Measurements from ENCODE around the gene TCTN2. TPM values are rescaled to one million over a fixed set of nuclear protein-coding genes. Genes with fewer than 3 reads are reported as not detected.

Gene TCTN2
- total RNA-seq, 1 donor from 2014 or later, result 6.6 TPM

DNA sequence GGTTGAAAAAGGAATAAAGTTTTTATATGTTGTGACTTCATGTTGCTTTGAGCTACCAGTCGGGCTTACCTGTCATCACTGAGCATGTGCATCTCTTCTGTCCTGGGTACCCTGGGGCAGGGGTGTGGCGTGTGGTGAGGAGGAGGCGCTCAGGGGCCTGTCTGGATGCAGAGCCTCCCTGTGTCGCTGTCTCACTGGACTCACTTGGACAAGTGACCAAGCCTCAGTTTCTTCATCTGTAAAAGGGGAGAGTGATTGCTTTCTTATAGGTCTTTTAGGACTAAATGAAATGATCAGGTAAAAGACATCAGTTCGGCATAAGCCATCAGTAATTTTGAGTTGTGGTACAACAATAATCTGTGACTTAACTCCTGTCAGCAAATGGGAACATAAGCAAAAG lies 63.4 kb downstream of the TCTN2 start:
- DNase-seq (ENCODE audit: low spot score), result peak; percentile 39

DNA sequence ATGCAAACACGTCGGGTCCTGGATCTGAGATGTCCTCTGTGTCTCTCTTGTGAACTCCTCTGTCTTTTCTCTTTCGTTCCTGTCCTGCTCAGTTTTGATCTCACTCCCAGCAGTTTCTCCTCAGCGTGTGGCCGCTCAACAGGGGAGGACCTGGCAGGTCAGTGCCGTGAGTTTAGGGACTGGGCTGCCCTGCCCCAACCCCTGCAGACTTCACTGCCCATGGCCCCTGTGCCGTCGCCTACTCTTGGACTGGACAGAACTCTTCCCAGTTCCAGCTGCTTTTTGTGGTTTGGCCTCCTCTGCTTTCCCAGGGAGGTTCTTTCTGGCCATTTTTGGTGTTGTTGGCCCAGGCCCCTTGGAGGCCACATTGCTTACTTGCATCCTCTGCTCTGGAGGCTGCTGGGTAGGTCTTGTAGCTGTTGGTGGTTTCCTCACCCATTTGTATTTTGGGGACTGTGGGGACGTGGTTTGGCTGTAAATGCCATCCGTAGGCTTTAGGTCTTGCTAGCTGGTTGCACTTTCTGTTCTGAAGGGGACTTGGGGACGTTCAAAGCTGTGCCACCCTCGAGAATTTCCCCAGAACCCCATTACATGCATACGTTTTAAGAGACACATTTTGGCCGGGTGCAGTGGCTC lies 71.1 kb downstream of the TCTN2 start:
- DNase-seq (ENCODE audit: low spot score), result no peak

DNA sequence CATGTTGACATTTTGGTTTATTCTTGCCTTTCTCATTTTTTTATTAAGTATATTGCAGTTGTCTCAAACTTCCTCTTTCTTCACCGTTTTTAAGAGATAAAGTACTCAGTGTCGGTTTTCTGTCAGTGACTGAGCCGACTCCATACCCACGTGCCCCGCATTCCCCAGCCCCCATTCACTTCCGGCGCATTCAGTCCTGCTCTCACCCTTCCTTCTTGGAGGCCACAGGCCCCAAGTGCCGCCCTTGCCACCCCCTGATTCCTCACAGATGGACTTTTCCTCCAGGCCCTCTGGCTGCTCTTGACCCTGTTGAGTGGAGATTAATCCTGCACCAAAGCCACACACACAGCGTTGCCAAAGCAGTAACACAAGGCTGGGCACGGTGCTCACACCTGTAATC lies 72.1 kb downstream of the TCTN2 start:
- DNase-seq (ENCODE audit: low spot score), result no peak

DNA sequence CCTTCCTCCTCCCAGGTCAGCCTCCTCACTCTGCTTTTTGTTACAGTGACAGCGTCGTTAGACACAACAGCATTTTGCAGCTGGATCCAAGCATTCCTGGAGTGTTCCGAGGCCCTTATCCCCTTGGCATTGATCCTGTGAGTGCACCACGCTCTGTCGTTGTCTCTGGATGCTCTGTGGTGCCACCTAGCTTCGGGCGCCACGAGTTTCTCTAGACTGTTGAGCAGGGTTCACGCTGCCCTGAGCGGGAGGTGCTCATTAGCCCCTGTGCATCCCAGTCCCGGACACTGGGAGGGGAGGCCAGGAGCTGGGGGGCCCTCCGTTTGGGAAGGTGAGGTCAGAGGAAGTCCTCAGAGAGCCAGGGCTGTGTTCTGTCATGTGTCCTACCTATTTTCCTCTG lies 73.9 kb downstream of the TCTN2 start:
- DNase-seq (ENCODE audit: low spot score), result no peak

DNA sequence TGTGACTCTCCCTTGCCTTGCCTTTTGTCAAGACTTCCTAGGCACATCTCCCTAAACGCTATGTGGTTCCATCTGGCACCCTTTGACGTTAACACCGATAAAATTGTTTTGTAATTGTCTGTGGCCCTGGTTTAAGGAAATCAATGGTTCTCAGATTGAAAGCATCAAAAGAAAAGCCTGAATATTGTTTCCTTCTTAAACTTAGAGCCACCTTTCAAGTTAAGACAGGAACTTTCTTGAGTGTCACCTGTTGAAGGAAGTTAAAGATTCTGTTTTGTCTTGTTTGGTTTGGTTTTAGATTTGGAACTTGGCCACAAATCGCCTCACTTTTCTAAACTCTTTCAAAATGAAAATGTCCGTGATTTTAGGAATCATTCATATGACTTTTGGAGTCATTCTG lies 76.4 kb downstream of the TCTN2 start:
- no peak for DNase-seq (ENCODE audit: low spot score)

DNA sequence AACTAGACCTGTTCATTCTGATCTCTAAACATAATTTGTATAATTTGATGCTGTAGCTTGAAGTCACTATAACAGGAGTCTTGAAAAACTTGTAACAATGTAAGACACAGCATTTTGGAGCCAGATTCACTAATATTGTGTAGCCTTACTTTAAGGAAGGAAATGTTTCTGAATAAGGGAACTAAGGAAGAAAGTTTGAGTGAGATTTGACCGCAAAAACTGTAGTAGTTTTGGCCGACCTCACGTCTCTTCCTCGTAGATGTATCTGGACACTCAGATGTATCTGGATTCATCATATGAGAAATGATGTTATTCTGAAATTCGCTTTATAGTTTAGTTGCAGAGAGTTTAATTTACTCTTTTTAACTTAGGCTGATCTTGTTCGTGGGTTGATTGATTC lies 77.2 kb downstream of the TCTN2 start:
- DNase-seq (ENCODE audit: low spot score), result no peak

DNA sequence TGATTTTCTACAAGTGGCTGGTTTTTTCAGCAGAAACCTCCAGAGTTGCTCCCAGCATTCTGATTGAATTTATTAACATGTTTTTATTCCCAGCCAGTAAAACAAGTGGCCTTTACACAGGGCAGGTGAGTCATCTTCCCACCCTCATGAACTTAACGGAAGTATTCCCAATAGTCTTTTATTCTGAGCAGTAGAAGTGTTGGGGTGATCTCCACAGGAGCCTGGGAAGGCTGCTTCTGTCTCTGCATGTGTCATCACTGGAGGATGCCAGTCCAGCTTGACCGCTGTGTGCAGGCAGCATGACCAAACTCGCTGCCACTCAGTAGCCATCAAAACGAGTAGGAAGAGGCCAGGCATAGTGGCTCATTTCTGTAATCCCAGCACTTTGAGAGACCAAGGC lies 77.7 kb downstream of the TCTN2 start:
- no peak for DNase-seq (ENCODE audit: low spot score)

DNA sequence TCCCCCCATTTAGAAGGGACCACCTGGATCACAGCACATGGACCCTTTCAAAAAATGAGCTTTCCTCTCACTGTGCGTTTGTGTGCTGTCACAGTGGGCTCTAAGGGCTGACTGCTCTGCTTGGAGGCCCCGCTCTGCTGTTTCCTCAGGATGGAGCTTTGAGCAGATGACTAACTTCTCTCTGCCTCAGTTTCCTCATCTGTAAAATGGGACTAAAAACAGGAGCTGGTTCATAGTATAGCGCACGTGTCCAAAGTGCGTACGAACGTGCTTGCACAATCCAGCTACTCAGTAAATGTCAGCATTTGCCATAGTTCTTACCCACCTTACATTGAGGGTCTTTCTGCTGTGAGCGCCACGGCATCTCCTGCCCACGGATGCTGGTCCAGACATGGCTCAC lies 78.4 kb downstream of the TCTN2 start:
- DNase-seq (ENCODE audit: low spot score), result no peak

DNA sequence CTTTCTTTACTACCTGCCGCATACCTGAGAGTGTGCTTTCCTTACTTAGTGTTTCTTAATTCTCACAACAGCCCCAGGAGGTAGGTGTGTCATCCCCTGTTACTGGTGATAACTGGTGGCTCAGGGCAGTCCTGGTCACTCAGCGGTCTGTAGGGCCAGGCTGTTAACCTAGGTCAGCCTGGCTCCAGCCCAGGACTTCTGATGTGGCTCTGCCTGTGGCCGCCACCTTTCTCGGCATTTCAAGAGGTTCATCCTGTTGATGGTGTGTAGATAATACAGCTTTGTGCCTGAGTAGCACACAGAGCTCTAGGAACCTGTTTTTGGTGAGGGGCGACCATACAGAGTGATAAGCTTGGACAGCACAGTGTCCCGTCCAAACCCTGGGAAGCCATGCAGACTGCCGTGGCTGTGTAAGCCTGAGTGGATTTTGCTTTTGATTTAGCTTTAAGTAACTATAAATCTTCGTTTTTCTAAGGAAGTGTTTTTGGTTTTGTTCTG lies 79.3 kb downstream of the TCTN2 start:
- DNase-seq (ENCODE audit: low spot score), result no peak

DNA sequence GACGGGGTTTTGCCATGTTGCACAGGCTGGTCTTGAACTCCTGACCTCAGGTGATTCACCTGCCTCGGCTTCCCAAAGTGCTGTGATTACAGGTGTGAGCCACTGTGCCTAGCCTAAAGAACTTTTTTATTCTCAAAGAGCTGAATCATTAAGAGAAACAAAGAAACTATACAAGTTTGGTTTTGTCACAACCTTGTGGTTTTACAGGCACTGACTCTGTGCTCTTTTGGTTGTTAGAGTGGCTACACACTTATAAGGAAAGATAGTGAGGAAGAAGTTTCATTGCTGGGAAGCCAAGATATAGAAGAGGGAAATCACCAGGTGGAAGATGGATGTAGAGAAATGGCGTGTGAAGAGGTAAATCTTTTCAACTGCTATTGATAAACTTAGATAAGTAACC lies 81.1 kb downstream of the TCTN2 start:
- no peak for DNase-seq (ENCODE audit: low spot score)

DNA sequence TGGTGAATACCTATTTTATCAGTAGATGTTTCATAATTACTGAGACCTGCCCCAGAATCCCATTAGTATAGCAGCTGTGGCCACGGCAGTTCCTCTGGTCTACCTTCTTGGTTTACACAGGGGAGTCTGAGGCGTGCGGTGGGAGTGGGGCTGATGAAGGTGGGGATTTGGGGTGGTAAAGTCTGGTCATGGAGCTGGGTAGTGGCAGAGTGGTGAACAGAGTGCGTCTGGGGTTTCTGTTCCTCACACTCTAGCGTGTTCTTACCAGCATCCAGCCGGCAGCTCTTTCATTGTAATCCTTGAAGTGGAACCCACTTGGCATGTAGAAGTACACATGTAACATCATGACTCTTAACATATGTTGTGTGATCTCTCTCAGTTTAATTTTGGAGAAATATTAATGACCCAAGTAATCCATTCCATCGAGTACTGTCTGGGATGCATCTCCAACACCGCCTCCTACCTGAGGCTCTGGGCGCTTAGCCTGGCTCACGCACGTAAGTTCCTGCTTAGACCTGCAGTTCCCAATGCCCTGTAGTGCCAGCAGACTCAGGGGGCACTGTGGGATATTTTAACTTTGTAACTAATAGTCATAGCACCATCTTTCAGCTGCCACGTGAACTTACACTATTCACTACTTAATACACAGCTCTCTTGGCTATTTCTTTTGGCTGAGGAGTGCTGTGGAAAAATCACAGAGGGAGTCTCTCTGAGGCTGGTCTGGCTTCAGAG lies 83.3 kb downstream of the TCTN2 start:
- no peak for DNase-seq (ENCODE audit: low spot score)

DNA sequence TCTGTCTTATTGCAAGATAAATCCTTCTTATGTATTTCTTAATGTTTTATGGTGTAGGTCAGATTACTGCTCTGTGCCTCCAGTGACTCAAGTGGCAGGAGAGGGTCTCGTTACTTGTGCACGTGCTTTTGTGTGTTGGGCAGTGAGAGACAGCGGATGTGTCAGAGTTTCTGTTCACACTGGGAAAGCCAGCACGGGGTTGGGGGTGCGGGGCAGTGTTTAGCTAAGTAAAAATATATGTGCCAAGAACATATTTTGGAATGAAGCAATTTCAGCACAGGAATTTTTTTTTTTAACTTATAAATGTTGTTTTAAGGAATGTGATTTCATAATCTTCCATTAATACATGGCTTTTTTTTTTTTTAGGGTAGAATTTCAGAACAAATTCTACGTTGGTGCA lies 86.6 kb downstream of the TCTN2 start:
- DNase-seq (ENCODE audit: low spot score), result peak; percentile 75

Other genes starting within 250 kb of the TCTN2 start
- gene RILPL2, start 234.4 kb upstream of the TCTN2 start, total RNA-seq, result 10.4 TPM
- gene SNRNP35, start 213.0 kb upstream of the TCTN2 start, total RNA-seq, result 18.3 TPM
- gene RILPL1, start 137.4 kb upstream of the TCTN2 start, total RNA-seq, result 17.9 TPM
- gene TMED2, start 86.6 kb upstream of the TCTN2 start, total RNA-seq, result 241 TPM
- 20.1 TPM for gene DDX55, start 69.0 kb upstream of the TCTN2 start, total RNA-seq
- gene EIF2B1, start 37.4 kb upstream of the TCTN2 start, total RNA-seq, result 45.6 TPM
- 20.5 TPM for gene GTF2H3, start 37.3 kb upstream of the TCTN2 start, total RNA-seq
- gene ATP6V0A2, start 41.2 kb downstream of the TCTN2 start, total RNA-seq, result 33.3 TPM
- gene DNAH10, start 91.2 kb downstream of the TCTN2 start, total RNA-seq, result 0.51 TPM

Measured in mesenteric fat pad (tissue), 1 donor.